Ramos (cell line): Measurements from ENCODE around the gene MAST4.
"Not testable (repeated sequence)": the region's sequence is repeated elsewhere in the genome, so short reads cannot be mapped to it uniquely, and the experiment has no call there.

Experiments
- in situ Hi-C: fragments of 300-500 bp; cut with MboI; formaldehyde crosslinking; loops from one replicate; pipeline ENCODE4 v1.14.3; 2022; ENCODE audit warnings: low sequenced_read_pairs; ENCODE audit not compliant: unreplicated experiment

Gene MAST4

DNA sequence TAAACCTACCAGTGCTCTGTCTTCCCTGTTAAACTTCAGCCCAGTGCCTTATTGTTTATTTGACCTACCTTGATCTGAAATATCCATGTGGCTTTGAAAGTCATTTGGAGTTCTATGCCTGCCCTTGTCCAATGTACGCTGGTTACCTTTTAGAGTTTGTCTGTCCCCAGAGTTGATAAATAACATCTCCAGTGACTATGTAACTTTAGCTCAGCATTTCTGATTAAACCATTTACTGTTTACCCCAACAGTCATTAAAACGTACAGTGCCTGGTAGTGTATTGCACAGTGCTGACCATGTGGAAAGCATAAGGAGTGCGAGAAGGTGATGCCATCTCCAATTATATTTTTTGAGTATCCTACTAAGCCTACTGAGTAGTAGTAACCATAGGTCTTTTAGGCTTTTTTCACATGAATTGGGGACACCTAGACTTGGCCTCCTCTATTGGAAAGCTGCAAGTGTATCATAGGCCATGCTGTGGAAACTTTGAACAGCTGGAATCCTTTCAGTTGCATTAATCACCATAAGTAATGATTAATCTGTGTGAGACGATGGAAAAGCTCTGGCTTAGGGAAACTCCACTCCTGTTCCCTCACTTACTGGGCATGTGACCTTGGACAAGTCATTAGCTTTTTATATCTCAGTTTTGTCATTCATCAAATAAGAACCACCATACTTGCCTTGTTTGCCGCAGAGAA is 93.5 kb downstream of the MAST4 start:
- in situ Hi-C loops = no loop called here

DNA sequence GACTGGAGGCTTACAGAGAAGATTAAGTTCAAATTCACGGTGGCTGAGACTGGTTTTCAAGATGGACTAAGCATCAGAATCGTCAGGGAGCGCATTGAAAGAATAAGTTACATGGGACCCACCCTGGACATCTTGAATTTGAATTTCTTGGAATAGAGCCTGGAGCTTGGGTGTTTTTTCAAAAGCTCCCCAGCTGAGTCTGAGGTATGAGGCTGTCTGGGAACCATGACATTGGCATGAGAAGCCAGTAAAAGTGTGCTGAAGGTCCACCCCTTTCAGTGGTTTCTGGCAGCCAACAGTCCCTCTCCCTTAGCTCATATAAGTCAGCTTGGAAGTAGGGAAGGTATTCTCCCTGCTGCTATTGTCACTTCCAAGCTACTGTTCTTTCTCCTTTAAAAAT is 97.8 kb downstream of the MAST4 start:
- in situ Hi-C loops = no loop called here

DNA sequence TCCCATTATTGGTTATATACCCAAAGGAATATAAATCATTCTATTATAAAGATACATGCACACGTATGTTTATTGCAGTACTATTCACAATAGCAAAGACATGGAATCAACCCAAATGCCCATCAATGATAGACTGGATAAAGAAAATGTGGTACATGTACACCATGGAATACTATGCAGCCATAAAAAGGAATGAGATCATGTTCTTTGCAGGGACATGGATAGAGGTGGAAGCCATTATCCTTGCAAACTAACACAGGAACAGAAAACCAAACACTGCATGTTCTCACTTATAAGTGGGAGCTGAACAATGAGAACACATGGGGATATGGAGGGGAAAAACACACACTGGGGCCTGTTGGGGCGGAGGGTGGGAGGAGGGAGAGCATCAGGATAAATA is 99.6 kb downstream of the MAST4 start:
- in situ Hi-C loops = not testable (repeated sequence)

DNA sequence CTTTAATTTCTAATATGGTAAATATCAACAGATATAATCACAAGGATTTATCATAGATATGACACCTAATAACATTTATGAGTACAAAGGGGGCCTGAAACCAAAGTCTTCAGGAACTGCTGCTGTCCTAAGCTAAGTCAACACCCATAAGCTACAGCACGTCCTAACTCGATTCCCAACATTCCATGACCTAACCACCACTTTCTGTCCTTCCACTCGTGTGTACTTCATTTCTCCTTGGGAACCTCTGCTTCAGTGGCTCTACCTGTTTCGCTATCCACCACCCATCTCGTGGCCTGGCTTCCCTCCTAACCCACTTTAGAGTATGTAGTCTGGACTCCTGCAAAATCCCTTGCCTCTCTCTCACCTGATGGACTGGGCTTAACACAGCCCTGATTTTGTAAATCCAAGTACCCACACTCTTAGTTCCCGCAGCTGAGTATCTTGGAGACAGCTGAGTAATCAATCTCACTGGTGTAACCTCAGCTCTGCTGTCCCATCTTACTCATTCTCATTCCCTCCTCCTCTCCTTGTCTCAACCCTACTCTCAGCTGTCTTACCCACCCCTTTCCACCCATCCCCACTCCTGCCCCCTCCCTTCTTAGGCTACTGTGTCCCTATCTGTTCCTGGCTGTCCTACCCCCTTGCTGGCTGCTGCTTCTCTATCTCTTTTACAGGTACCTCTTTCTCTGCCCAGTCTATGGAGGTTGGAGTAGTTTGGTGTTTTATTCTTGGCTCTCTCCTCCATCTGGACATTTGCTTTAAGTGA is 101.8 kb downstream of the MAST4 start:
- in situ Hi-C loops = no loop called here

DNA sequence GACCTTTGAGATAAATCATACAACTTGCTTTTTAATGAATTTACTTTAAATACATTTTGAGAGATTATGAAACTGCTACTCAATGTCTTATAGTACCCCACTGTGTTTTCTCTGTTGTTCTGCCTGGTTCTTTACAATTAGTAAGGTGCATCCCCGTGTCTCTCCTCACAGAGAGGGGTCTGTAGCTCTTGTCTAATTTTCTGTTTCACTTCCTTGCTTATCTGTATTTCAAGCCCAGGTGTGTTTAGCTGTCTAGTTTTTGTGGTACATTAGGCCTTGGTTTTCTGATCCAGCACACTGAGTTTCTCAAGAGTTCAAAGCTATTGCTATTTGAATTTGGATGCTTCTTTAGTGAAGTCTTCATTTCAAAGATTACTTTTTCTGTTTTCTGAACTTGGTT is 105.1 kb downstream of the MAST4 start:
- in situ Hi-C loops = no loop called here

DNA sequence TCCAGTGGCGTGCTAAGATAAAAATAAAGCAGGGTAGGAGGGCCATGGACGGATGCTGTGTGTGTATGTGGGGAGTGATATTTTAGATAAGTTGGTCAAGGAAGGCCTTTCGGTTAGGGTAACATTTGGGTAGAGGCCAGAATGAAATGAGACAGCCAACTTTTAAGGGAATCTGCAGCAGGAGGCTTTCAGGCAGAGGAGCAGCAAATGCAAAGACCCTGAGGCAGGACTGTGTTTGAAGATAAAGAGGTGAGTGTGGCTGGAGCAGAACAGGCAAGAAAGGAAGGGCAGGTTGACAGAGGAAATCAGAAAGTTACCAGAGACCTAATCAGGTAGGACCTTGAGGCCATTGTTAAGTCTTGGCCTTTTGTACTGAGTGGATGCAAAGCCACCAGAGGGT is 106.2 kb downstream of the MAST4 start:
- in situ Hi-C loops = no loop called here

DNA sequence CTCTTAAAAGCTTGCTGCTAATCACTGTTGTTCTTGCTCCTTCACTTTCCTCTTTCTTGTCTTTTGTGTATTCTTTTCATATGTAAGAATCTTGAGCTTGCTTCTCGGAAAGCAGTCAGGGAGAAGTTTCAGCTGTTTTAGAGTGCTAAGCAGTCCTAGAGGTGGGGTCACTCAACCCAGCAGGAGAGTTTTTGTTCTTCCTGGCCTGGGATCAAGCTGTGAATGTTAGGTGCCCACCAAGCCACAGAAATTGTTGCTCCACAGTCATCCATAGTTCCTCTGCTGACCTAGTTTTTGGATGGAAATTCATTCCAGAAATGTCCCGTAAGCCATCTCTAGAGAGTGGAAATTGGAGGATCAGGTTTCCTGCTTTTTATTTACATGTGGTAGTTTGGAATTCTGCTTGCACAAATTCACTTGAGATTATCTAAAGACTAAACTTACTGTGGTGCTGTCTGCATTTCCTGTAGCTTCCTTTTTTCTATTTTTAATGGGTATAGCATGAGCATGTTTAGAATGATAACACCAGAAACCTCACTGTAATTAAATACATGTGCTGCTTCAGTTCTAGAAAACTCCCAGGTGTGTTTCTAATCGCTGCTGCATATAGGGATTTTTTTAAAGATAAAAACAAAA is 108.7 kb downstream of the MAST4 start:
- in situ Hi-C loops = no loop called here

DNA sequence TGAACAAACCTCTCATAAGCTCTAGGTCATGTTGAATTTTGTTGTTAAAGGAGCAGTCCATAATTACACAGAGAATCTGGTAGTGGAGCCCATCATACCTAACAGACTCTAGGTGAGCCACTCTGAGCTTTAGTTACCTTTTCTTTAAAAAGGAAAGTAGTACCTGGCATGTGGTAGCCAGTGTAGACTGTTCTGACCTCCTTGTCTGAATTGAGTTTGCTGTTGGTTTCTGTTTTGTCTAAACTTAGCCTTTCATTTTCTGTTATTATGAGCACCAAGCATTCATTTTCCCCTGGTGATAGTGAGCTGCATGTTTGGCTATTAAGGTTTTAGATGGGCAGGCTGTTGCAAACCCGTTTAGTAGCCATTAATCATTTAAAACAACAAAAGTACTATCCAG is 112.2 kb downstream of the MAST4 start:
- in situ Hi-C loops = no loop called here

DNA sequence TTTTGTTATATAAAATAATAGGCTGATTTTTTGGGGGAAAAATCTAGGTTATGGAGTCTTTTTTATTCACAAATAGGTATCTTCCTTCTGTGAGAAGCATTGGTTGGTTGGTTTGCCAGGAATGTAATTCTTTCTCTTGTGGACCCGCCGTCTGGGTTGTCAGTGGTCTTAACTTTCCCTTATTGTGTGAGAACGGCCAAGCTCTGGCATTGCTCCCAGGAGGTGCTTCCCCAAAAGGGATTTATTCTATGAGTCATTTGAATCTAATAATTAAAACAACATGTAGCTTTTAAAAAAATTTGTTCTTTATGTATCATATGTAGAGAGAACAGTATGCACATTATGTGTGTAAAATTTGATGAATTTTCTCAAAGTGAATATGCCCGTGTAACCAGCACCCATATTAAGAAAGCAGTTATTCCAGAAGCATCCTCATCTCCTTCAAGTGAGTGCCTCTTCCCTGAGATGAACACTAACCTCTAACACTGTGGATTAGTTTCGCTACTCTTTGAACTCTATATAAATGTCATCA is 114.4 kb downstream of the MAST4 start:
- in situ Hi-C loops = no loop called here

DNA sequence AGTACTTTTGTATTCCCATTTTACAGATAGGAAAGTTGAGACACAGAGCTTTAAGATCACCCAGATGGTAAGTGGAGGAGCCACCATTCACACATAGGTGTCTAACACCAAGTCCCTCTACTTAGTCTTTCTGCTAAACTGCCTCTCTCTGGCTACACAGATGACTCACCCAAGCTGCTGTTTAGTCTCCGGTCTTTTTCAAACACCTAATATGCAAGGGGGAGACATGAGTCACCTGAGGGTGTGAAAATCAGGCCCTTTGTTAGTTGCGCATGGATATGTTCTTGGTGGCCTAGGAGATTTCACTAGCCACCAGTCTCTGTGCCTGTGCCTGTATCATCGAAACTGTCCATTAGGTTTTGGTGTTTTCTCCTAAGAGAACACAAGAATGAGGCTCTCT is 117.8 kb downstream of the MAST4 start:
- in situ Hi-C loops = no loop called here

DNA sequence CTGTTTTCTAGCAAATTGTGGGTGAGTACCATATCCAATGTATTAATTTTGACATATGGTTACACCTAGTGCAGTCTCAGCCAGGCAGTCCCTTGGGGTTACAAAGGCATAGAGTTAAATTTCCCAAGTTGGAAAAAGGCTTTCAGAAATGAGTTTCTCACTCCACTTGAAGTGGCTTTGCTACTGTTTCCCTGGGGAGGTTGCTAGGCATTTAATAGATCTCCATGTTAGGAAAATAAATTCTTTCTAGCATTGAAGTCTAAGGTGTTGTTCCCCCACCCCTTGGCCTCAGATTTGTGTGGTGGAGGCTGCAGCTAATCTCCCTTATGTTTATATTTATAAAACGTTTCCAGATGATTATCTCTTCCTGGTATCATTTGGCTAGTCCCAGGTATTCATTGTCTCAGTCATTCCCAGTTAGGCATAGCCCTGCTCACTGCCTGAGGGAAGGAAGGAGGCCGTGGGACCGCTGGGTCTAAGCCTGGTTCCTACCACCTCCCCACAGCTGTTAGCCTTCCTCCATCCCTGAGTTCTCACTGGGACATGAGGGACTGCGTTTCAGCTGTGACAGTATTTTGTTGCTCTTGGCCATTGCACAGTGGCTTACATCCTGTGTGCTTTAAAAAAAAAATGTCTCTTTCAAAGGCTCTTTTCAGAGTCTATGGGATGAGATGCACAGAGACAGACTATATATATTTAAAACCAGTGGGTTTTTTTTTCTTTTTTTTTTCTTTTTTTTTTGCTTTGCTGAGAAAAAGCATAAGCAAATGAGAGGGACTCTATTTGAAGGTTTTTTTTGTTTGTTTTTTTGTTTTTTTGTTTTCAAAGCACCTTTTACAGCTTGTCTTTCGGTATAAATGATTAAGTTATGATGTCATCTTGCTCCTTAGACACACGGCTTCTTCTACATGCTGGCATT is 121.5 kb downstream of the MAST4 start:
- in situ Hi-C loops = no loop called here

DNA sequence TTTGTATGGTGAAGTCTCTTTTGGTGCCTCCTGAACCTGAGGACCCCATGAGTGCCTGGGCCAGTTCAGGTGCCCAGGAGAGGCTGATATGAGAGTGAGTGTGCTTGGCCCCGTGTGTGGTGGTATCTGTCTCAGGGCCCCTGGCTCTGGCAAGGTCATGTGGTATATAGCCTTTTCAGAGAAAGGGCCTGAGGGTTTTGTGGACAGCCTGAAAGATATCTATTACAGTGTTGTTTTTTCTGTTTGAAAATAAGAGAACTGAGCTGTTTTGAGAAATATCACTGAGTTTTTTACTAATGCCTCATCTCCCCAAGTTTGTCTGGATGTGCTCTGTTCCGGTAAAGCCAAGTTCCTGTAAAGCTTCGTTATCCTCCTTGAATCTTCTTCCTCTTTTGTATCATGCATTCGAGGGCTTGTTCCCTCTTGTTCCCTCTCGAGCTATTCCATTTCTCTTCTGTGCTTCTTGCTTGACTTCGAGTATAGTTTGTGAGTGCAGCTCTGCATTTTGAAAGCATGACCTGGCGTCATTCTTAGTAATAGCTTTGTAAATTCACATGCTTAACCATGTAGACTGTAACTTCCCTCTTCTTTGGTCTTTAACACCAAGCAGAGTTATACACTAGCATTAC is 122.3 kb downstream of the MAST4 start:
- in situ Hi-C loops = no loop called here

DNA sequence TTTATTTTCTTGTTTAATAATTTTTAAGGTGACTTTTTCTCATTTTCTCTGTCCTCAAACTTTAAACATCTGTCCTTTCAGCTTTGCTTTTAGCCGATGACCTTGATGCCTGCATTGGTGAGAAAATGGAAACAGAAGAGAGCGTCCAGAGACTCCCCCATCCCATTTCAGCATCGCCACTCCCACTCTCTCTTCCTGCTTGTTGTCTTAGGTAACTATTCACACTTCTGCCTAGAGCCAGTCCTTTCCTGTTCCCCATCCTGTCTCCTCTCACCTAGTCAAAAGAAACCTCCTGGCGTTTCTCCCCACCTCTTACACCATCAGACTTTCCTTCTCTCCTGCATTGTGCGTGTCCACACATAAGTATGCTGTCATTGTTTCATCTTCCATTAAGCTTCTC is 124.6 kb downstream of the MAST4 start:
- in situ Hi-C loops = no loop called here

DNA sequence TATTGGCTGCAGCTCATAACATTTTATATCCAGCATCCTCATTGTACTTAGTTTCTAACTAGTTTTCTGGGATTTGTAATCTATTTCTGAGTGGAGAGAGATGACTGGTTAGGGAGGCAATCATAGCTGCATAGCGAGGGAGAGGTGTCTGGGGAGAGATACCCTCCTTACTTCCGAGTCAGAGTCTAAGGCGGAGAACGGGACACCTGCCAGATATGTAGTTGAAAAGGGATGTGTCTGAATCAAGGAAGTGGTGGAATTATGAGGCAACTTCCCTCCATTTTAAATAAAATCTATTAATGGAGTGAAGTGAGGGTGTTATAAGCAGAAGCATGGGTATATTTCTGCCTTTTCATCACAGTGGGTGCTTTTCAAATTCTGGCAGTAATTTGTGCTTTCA is 126.5 kb downstream of the MAST4 start:
- in situ Hi-C loops = no loop called here

DNA sequence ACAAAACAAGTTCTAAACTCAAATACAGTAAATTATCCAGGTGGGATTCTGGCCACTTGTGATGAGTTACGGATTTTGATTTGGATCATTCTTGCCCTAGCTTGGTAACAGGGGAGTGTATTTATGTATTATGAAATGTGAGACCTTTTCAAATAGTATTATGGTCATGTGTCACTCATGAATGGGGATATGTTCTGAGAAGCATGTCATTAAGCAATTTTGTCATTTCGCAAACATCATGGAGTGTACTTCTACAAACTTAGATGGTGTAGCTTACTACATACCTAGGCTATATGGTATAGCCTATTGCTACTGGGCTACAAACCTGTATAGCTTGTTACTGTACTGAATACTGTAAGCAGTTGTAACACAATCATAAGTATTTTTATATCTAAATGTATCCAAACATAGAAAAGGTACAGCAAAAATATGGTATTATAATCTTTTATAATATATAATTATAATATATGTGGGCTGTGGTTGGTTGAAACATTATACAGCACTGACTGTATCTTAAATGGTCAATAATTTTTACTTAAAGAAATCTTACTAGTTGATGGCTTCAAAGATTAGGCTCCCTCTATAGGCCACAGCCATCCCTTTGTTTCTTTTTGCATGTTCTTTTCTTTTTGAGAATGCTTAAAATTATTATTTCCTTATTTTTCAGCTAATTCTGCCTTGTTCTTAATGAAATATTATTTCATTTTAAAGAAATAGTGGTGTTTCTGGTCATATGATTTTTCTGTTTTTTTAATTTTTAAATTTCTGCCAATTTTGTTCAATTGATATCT is 128.4 kb downstream of the MAST4 start:
- in situ Hi-C loops = no loop called here

DNA sequence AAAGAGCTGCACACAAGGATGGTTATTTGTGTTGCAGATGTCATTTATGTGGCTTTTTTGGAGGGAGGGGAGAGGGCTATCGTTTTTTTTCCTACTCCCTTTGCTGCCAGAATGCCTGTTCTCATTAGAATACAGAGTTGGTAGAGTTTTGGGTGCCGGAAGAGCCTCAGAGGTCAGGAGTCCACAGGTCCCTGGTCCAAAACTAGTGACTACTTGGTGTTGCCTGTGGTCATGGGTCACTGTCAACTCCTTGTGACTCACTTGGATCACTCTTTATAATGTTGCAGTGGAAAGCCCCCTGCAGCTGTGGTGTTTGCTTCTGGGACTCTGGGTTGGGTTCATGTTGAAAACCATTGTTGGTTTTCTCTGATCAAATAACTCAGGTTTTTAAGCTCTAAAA is 131.4 kb downstream of the MAST4 start:
- in situ Hi-C loops = no loop called here

DNA sequence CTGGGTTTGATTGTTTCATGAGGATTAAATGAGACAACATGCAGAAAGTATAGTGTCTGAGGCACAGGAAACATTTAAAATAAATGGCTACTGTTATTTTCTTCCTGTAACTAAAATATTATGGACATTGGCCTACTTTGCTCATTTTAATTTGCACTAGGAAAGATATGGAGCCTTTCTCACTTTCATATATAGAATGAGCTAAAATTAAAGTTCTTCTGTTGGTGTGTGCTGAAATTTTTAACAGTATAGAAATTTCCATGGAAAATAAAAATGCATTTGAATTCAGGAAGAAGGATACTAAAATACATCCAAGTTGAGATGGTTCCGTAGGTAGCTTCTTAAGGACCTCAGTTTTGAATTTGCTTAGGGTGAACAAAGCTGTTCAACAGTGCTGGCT is 131.9 kb downstream of the MAST4 start:
- in situ Hi-C loops = no loop called here

DNA sequence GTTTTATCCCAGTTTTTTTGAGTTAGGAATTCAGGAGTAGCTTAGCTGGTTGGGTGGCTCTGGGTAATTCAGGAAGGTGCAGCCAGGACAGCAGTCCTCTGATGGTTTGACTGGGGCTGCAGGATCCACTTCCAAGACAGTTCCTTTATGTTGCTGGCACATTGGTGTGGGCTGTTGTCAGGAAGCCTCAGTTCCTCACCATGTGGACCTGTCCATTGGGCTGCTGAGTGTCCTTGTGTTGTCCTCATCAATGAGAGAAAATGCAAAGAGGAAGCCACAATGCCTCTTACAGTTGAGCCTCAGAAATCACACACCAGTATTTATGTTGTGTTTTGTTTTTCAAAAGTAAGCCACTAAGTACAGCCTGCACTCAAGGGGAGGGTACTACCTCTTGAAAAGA is 140.9 kb downstream of the MAST4 start:
- in situ Hi-C loops = no loop called here

DNA sequence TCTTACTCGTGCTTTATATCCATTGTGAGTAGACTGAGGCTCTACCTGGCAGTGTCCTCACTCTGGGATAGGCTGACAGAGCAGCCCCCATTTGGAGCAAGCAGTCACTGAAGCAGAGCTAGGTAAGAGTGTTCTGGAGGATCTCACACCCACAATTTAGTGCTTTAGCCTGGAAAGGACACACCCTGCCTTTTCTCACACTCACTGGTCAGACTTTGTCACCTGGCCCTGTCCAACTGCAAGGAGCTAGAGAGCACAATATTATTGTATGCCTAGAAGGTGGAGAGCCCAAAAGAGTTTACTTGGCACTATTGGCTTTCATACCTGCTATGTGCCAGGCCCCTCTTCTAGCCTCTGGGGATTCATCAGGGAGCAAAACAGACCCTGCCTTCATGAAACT is 141.9 kb downstream of the MAST4 start:
- in situ Hi-C loops = no loop called here
